ENCODE results near the gene SLC25A25. TPM values are rescaled to one million over a fixed set of nuclear protein-coding genes. Genes with fewer than 3 reads are reported as not detected.
"Not testable (repeated sequence)": the region's sequence is repeated elsewhere in the genome, so short reads cannot be mapped to it uniquely, and the experiment has no call there.

SLC25A25 gene
- total RNA-seq, 2 experiments from 2014 or later: 21.2 to 21.8 TPM

DNA sequence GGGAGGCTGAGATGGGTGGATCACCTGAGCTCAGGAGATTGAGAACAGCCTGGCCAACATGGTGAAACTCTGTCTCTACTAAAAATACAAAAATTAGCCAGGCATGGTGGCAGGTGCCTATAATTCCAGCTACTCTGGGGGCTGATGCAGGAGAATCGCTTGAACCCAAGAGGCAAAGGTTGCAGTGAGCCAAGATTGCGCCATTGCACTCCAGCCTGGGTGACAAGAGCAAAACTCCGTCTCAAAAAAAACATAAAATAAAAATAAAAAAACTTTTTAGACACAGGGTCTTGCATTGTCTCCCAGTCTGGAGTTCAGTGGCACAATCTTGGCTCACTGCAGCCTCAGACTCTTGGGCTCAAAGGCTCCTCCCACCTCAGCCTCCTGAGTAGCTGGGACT is 31.5 kb upstream of the SLC25A25 start:
- not testable (repeated sequence) for DNase-seq; H3K4me3 Mint-ChIP-seq; ATAC-seq (ENCODE audit: low read depth); H3K27me3 Mint-ChIP-seq; H3K36me3 Mint-ChIP-seq; H3K9me3 Mint-ChIP-seq; H3K27ac Mint-ChIP-seq
- POLR2A ChIA-PET: interaction anchor here (0.7 to 18.1 kb wide), 3 partner anchors 11 to 84 kb away, joined by 3 to 389 read pairs (median 3); partner anchors contain the start of gene EEIG1
- H3K4me1 Mint-ChIP-seq: peaks cover 20% of the 10 kb centered on the region

DNA sequence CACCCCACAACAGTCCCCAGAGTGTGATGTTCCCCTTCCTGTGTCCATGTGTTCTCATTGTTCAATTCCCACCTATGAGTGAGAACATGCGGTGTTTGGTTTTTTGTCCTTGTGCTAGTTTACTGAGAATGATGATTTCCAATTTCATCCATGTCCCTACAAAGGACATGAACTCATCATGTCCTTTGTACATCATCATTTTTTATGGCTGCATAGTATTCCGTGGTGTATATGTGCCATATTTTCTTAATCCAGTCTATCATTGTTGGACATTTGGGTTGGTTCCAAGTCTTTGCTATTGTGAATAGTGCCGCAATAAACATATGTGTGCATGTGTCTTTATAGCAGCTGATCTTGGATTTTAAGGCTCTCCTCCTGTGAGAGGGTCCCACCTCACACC is 27.2 kb upstream of the SLC25A25 start:
- H3K4me3 Mint-ChIP-seq: not testable (repeated sequence)

DNA sequence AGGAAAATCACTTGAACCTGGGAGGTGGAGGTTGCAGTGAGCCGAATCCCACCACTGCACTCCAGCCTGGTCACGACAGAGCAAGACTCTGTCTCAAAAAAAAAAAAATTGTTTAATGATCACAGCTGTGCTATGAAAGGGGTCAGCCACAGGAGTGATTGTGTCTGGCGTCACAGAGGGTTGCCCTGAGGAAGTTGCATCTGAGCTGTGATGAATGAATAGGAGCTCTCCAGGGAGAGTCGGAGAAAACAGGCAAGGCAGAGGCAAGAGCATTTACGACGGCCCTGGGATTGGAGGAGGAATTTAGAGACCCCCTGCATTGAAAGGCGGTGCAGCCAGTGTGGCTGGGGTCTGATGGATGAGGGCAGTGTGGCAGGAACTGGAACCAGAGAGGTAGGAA is 26.0 kb upstream of the SLC25A25 start:
- Mint-ChIP-seq H3K4me3 (no peak overlapping the region), H3K4me1 (peaks cover 2% of the 10 kb centered on the region), H3K27me3 (no peaks in the 10 kb centered on the region), H3K9me3 (no peaks in the 10 kb centered on the region), H3K36me3 (no peaks in the 10 kb centered on the region), H3K27ac (no peak overlapping the region)
- ATAC-seq (ENCODE audit: low read depth): no peak
- no peak for DNase-seq
- POLR2A ChIA-PET: no interaction called here

More for the DNA sequence above, 27.2 kb upstream of the SLC25A25 start:
- H3K27me3 Mint-ChIP-seq; H3K27ac Mint-ChIP-seq; DNase-seq; ATAC-seq (ENCODE audit: low read depth); H3K4me1 Mint-ChIP-seq; H3K9me3 Mint-ChIP-seq; H3K36me3 Mint-ChIP-seq; POLR2A ChIA-PET: not testable (repeated sequence)

DNA sequence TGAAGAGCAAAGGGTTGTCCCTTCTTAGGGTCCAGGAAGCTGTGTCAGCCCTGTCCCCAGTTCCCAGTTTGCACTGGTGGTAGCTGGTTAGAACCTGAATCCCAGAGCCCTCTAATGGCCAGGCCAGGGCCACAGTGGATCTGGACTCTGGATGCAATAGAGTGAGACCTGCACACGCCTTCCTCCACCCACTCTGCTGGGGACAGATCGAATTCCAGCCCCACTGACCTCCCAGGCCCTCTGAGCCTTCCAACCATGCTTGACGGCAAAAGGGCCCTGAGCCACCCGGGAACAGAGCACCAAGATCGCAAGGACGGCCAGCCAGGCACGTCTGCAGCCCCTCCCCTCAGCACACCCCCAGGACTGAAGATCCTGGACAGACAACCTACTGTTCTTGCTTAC is 24.6 kb upstream of the SLC25A25 start:
- Mint-ChIP-seq H3K36me3 (no peaks in the 10 kb centered on the region), H3K27ac (no peak overlapping the region), H3K27me3 (no peaks in the 10 kb centered on the region), H3K9me3 (no peaks in the 10 kb centered on the region), H3K4me1 (peaks cover 2% of the 10 kb centered on the region), H3K4me3 (no peak overlapping the region)
- DNase-seq: no peak
- no peak for ATAC-seq (ENCODE audit: low read depth)
- POLR2A ChIA-PET: no interaction called here

DNA sequence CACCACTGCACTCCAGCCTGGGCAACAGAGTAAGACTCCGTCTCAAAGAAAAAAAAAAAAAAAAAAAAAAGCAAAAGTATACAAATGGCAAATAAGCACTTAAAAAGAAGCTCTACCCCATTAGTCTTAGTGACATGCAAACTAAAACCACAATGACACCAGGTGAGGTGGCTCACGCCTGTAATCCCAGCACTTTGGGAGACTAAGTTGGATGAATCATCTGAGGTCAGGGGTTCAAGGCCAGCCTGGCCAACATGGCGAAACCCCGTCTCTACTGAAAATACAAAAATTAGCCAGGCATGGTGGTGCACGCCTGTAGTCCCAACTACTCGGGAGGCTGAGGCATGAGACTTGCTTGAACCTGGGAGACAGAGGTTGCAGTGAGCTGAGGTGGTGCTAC is 22.6 kb upstream of the SLC25A25 start:
- POLR2A ChIA-PET: interaction anchor here (1.0 kb wide), 1 partner anchor 108 kb away, joined by 4 read pairs; the partner anchor contains the start of gene DPM2
- ATAC-seq (ENCODE audit: low read depth); H3K4me1 Mint-ChIP-seq; H3K36me3 Mint-ChIP-seq; H3K27me3 Mint-ChIP-seq; H3K9me3 Mint-ChIP-seq; DNase-seq; H3K27ac Mint-ChIP-seq; H3K4me3 Mint-ChIP-seq: not testable (repeated sequence)

DNA sequence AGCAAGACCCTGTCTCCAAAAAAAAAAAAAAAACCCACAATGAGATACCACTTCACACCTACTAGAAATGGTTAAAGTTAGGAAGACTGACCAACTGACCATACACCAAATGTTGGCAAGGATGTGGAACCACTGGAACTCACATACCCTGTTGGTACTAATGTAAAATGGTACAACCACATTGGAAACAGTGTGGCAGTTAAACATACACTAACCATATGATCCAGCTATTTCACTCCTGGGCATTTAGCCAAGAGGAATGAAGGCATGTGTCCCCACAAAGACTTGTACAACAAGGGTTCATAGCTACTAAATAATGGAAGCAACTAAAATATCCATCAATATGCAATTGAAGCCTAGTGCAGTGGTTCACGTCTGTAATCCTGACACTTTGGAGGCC is 22.2 kb upstream of the SLC25A25 start:
- DNase-seq (no peak), ATAC-seq (ENCODE audit: low read depth) (no peak)
- H3K27ac Mint-ChIP-seq: no peak overlapping the region
- POLR2A ChIA-PET: interaction anchor here (0.5 to 1.0 kb wide), 2 partner anchors 62 to 108 kb away, joined by 4 to 8 read pairs; partner anchors contain the start of gene DPM2
- no peak overlapping the region for H3K4me3 Mint-ChIP-seq
- H3K9me3 Mint-ChIP-seq: peaks cover 1% of the 10 kb centered on the region
- H3K36me3 Mint-ChIP-seq: no peaks in the 10 kb centered on the region
- peaks cover 2% of the 10 kb centered on the region for H3K27me3 Mint-ChIP-seq
- peaks cover 7% of the 10 kb centered on the region for H3K4me1 Mint-ChIP-seq

DNA sequence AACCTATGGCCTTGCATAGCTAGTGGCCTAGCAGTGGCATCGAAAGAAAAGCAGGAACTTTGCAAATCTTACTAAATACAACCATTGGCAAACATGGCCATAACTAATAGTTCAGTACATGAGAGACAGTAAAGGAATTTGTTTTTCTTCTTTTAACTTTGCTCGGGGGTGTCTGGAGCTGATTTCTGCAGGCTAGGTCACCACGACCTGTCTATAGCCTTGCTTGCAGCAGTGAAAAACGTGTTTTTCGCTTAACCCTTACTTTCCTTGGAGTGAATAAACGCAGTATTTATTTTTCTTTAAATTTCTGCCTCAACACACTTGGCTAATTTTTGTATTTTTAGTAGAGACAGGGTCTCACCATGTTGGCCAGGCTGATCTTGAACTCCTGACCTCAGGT is 20.8 kb upstream of the SLC25A25 start:
- Mint-ChIP-seq H3K27me3 (peaks cover 2% of the 10 kb centered on the region), H3K36me3 (no peaks in the 10 kb centered on the region), H3K9me3 (peaks cover 1% of the 10 kb centered on the region), H3K4me1 (peaks cover 5% of the 10 kb centered on the region), H3K4me3 (no peak overlapping the region), H3K27ac (no peak overlapping the region)
- ATAC-seq (ENCODE audit: low read depth): no peak
- POLR2A ChIA-PET: interaction anchor here (1.4 kb wide), 1 partner anchor 13 kb away, joined by 4 read pairs; no protein-coding TSS in a partner anchor
- DNase-seq: no peak

DNA sequence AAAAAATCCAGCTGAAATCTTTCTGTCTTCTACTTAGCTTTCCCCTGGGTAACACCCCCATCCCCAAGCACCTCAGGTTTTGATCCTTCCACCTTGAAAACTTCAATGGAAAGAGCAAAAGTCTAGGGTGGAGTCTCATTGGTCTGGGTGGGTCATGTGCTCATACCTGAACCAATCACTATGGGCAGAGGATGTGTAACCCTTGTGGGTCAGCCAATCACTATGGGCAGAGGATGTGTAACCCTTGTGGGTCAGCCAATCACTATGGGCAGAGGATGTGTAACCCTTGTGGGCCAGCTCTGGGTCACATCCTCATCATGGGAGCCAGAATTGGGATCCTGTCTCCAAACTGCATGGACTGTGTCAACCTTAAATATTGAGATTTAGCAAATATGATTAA is 19.4 kb upstream of the SLC25A25 start:
- H3K36me3 Mint-ChIP-seq: no peaks in the 10 kb centered on the region
- no peak overlapping the region for H3K4me3 Mint-ChIP-seq
- DNase-seq (no peak), ATAC-seq (ENCODE audit: low read depth) (peak; percentile 66)
- H3K9me3 Mint-ChIP-seq: peaks cover 1% of the 10 kb centered on the region
- no peak overlapping the region for H3K27ac Mint-ChIP-seq
- H3K4me1 Mint-ChIP-seq: peaks cover 5% of the 10 kb centered on the region
- POLR2A ChIA-PET: interaction anchor here (0.6 to 0.9 kb wide), 4 partner anchors 10 to 277 kb away, joined by 3 to 5 read pairs (median 4); no protein-coding TSS in a partner anchor
- peaks cover 2% of the 10 kb centered on the region for H3K27me3 Mint-ChIP-seq

DNA sequence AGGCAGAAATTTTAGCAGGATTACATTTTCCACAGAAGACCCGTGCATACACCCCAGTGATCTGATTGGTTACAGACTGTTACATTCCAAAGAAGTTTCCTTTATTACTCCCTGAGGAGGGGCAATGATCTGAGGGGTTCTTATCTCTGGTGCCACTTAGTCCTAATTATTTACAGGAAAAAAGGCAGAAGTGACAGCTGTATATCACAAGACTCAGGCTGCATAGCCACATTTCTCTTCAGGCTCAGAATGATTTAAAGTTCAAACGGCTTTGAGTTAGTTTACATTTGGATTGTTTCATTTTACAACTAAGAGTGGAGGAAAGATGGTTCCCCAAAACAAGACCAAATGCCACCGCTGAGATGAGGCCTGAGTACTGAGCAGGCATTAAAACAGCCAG is 18.2 kb upstream of the SLC25A25 start:
- no peak for ATAC-seq (ENCODE audit: low read depth)
- H3K4me1 Mint-ChIP-seq: peaks cover 5% of the 10 kb centered on the region
- H3K27ac Mint-ChIP-seq: no peak overlapping the region
- H3K4me3 Mint-ChIP-seq: no peak overlapping the region
- POLR2A ChIA-PET: no interaction called here
- H3K9me3 Mint-ChIP-seq: peaks cover 1% of the 10 kb centered on the region
- H3K27me3 Mint-ChIP-seq: peaks cover 3% of the 10 kb centered on the region
- H3K36me3 Mint-ChIP-seq: no peaks in the 10 kb centered on the region
- no peak for DNase-seq

DNA sequence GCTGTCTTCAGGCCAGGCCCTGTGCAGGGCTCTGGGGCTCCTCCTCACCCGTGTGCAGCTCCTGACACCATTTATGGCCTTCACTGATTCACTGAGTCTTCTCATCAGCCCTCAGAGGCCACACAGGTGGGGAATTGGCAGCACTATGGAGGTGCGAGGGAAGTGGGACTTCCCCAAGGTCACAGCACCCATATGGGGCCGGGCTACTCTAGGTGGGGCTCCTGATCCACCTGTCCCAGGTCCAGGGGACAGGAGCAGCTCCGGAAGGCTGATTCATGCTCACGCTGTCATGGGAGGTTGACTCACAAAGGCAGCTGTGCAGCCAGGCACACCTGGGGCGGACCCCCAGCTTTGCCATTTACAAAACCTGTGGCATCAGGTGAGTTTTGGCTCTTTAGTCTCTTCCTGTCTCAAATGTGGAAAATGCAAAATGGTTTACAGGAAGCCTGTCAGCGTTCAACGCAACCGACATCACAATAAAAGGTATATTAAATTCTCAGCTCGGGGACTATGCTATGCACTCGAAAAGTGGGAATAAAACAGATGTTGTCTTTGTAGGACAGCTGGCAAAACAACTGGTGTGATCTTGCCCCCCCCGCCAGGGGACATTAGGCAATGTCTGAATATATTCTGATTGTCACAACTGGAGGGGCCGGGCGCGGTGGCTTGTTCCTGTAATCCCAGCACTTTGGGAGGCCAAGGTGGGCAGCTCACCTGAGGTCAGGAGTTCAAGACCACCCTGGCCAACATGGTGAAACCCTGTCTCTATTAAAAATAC is 15.9 kb upstream of the SLC25A25 start:
- H3K4me1 Mint-ChIP-seq: peaks cover 5% of the 10 kb centered on the region
- H3K27me3 Mint-ChIP-seq: peaks cover 5% of the 10 kb centered on the region
- H3K9me3 Mint-ChIP-seq: peaks cover 1% of the 10 kb centered on the region

DNA sequence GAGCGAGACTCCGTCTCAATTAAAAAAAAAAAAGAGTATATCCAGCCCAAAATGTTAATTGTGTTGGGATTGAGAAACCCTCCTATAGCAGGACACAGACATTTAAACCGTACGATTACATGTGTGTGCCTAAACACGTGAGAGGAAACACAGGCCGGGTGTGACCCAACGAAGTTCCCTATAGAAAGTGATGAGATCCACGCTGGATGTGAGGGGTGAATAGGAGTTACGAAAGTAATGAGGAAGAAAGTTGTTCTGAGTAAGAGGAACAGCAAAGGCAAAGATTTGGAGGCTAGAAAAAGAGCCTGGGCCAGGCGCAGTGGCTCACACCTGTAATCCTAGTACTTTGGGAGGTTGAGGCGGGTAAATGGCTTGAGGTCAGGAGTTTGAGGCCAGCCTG is 14.5 kb upstream of the SLC25A25 start:
- peaks cover under 1% of the 10 kb centered on the region for H3K9me3 Mint-ChIP-seq
- ATAC-seq (ENCODE audit: low read depth): no peak
- no peaks in the 10 kb centered on the region for H3K36me3 Mint-ChIP-seq
- H3K27me3 Mint-ChIP-seq: peaks cover 5% of the 10 kb centered on the region
- no peak overlapping the region for H3K27ac Mint-ChIP-seq
- DNase-seq: no peak
- H3K4me3 Mint-ChIP-seq: no peak overlapping the region
- H3K4me1 Mint-ChIP-seq: peaks cover 4% of the 10 kb centered on the region
- POLR2A ChIA-PET: interaction anchor here (0.7 kb wide), 1 partner anchor 167 kb away, joined by 3 read pairs; no protein-coding TSS in a partner anchor

More for the DNA sequence above, 15.9 kb upstream of the SLC25A25 start:
- POLR2A ChIA-PET: interaction anchor here (0.6 to 1.2 kb wide), 2 partner anchors 16 to 1150 kb away, joined by 3 to 4 read pairs; partner anchors contain the start of gene SLC25A25
- DNase-seq (no peak), ATAC-seq (ENCODE audit: low read depth) (no peak)
- no peak overlapping the region for H3K4me3 Mint-ChIP-seq
- H3K36me3 Mint-ChIP-seq: no peaks in the 10 kb centered on the region
- no peak overlapping the region for H3K27ac Mint-ChIP-seq

DNA sequence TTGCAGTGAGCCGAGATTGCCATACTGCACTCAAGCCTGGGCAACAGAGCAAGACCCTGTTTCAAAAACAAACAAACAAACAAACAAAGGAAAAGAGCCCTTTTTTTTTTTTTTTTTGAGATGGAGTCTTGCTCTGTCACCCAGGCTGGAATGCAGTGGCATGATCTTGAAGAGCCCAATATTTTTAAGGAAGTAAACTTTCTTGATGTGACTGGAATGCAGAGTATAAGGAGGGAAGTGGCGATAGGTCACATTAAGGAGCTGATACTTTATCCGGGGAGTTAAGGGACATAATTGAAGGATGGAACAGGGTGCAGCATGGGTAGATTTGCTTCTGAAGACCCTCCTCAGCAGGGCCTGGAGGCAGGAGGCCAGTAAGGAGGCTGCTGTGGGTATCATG is 13.9 kb upstream of the SLC25A25 start:
- Mint-ChIP-seq H3K9me3 (no peaks in the 10 kb centered on the region), H3K27me3 (peaks cover 5% of the 10 kb centered on the region), H3K4me1 (no peaks in the 10 kb centered on the region), H3K36me3 (no peaks in the 10 kb centered on the region), H3K27ac (no peak overlapping the region), H3K4me3 (no peak overlapping the region)
- POLR2A ChIA-PET: no interaction called here
- DNase-seq (no peak), ATAC-seq (ENCODE audit: low read depth) (no peak)

DNA sequence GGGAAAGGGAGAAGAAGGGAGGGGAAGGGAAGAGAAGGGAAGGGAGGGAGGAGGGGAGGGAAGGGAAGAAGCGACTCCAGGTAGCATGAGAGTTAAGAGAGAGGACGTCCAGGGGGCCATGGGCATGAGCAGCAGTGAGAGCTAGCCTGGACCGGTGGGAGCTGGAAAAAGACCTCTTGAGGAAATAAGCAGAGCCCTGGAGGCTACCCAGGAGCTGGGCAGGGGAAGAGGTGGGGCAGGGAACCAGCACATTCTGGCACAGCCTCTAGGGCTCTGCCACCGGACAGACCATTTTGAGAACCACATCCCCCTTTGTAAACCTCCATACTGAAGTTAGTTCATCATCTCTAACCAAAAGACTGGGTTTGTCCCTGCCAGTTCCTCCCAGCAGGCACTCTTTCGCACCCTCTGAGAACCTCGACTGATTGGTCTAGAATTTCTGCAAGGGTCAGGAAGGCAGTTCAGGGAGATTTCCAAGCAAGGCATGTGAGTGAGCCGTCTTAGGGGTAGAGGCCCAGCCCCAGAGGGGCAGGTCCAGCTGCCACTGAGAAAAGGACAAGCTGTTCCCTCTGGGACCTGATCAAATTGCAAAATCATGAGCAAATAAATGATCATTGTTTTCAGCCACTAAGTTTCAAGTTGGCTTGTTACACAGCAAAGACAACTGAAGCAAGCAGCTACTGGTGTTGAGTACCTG is 12.5 kb upstream of the SLC25A25 start:
- no peaks in the 10 kb centered on the region for H3K9me3 Mint-ChIP-seq
- H3K4me1 Mint-ChIP-seq: no peaks in the 10 kb centered on the region
- POLR2A ChIA-PET: no interaction called here
- H3K27me3 Mint-ChIP-seq: peaks cover 3% of the 10 kb centered on the region
- H3K36me3 Mint-ChIP-seq: no peaks in the 10 kb centered on the region
- no peak overlapping the region for H3K4me3 Mint-ChIP-seq
- ATAC-seq (ENCODE audit: low read depth): peak; percentile 52
- no peak overlapping the region for H3K27ac Mint-ChIP-seq
- no peak for DNase-seq
